Vagina (tissue), 2 donors: ENCODE data around the gene R3HDM4.

ENCODE experiments used
- POLR2A ChIP-seq, 2 donors: fragments of 450-650 bp; IDR thresholded peaks; one replicate each; pipeline ENCODE4 v1.6.1; 2017; ENCODE audit warnings: antibody characterized with exemption in 2 of 2, mild to moderate bottlenecking in 2 of 2, moderate library complexity in 2 of 2
- POLR2AphosphoS5 ChIP-seq, 2 donors: sonication (generic); formaldehyde crosslinking; IDR thresholded peaks; one replicate each; pipeline ENCODE4 v1.9.0; 2017; ENCODE audit warnings: antibody characterized with exemption in 2 of 2, mild to moderate bottlenecking in 2 of 2, low read depth in 1 of 2; ENCODE audit not compliant: insufficient read depth in 1 of 2
- TF ChIP-seq, protein P1 (sequence below), 3 experiments: fragments of 450-650 bp in 2 of 3; fragments of 200-600 bp in 1 of 3; sonication (generic) in 1 of 3; IDR thresholded peaks; one replicate each; pipeline ENCODE4 v1.5.1; 2017 to 2019; ENCODE audit warnings: antibody characterized with exemption in 3 of 3, mild to moderate bottlenecking in 2 of 3, moderate library complexity in 2 of 3

- TF ChIP-seq, protein P1, sequence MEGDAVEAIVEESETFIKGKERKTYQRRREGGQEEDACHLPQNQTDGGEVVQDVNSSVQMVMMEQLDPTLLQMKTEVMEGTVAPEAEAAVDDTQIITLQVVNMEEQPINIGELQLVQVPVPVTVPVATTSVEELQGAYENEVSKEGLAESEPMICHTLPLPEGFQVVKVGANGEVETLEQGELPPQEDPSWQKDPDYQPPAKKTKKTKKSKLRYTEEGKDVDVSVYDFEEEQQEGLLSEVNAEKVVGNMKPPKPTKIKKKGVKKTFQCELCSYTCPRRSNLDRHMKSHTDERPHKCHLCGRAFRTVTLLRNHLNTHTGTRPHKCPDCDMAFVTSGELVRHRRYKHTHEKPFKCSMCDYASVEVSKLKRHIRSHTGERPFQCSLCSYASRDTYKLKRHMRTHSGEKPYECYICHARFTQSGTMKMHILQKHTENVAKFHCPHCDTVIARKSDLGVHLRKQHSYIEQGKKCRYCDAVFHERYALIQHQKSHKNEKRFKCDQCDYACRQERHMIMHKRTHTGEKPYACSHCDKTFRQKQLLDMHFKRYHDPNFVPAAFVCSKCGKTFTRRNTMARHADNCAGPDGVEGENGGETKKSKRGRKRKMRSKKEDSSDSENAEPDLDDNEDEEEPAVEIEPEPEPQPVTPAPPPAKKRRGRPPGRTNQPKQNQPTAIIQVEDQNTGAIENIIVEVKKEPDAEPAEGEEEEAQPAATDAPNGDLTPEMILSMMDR (IDR thresholded peaks at IDR 0.05): no peak
- TF ChIP-seq POLR2A (IDR thresholded peaks at IDR 0.05): no peak
- TF ChIP-seq POLR2AphosphoS5 (IDR thresholded peaks at IDR 0.05; ENCODE audit: insufficient read depth in 1 of 2, low read depth in 1 of 2): no peak
Observed at GRCh38 chr19:872266-872951, 40.6 kb downstream of the R3HDM4 start.
